GM19455 (cell line): Measurements from ENCODE around the gene PPP4R4.
"Not testable (repeated sequence)": the region's sequence is repeated elsewhere in the genome, so short reads cannot be mapped to it uniquely, and the experiment has no call there.

Experiments used
- ATAC-seq: cut with Tn5 transposase; IDR thresholded peaks from one replicate; pipeline ENCODE4 v1.9.1; 2021; ENCODE audit not compliant: unreplicated experiment

Gene PPP4R4

GRCh38 chr14:94175747-94176146 lies 1.6 kb downstream of the PPP4R4 start:
- ATAC-seq = no peak

DNA sequence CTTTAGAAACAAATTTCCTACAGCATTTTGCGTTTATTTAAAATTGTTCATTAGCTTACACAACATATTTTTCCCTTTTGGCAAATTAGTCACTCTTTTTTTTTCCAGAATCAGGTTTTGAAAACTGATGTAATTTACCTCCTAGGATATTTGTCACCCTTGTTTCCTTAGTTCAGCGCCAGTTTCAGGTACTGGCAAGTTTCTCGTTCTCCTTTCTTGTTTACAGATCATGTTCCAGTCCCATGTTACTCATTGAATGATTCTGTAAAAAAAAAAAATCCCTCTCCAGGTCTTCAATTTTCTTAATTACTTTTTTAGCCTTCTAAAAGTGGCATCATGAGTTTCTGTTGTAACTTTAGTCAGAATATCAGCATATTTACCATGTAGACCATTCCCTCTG lies 2.7 kb downstream of the PPP4R4 start:
- ATAC-seq = no peak

DNA sequence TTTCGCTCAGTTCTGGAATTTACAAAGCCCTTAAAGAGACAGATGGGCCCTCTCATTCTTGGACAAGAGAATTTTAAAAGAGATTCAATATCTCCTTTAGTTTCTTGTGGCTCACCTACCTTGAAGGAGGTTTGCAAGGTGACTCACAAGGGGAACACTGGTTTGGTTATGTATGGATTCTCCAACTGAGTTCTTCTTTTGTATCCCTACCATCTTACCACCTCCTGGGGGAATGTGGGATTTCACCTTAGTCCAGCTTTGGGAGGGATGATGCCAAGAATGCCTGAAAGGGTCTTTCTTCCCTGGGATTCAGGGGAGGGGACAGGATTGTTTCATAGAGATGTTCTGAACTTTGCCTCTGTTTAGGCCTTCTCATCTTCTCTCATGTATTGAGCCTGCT lies 3.7 kb downstream of the PPP4R4 start:
- no peak for ATAC-seq

DNA sequence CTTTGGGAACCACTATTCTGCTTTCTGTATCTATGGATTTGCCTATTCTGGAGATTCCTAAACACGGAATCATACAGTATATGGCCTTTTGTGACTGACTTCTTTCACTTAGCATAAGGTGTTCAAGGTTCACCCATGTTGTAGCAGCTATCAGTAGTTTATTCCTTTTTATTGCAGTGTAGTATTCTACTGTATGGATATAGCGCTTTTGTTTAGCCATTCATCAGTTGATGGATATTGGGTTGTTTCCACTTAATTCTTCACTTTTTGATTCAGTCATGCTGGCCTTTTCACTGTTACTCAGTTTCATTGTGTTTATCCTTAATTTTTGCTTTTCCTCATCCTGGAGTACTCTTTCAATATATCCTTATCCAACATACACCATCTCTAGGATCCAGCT lies 5.1 kb downstream of the PPP4R4 start:
- ATAC-seq = no peak

DNA sequence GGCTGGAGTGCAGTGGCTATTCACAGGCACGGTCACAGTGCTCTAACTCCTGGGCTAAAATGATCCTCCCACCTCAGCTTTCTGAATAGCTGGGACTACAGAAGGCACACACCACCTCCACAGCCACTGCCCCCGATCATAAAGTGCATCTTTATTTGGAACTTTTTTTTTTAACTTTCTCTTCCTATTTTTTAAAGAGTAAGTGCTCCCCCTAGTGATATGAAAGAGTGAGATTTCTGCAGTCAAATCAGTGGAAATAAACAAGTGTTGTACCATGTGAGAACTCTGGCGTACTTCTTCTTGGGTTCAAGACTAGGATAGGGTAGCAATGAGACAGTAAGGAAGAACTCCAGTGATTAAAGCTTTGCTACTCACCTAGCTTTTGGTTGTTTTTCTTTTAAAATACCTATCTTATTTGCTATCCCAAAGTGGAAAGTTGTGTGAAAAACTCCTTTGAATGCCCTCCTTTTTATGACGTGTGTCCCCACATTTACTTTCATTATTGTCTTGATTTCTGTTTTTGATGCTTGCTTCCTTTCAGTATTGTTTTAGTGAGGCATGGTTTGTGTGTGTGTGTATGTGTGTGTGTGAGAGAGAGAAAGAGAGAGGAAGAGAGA lies 6.6 kb downstream of the PPP4R4 start:
- ATAC-seq = peak; percentile 78

DNA sequence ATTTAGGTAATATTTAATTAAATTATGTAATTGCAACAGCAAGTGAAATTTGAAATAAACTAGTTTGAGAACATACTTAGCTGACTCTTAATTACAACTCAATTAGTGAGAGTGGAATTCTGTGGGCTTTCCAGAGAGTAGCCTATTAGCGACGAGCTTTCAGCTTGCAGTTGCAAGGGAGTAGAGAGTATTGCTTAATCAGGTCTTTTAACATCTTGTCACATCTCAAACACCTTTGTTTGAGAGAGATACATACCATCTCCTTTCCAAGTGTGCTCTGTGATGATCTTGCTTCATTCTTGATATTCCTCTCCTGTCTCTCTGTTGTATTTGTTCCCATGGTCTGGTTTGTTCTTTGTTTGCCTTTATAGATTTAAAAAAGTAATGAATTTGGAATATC lies 7.7 kb downstream of the PPP4R4 start:
- no peak for ATAC-seq

DNA sequence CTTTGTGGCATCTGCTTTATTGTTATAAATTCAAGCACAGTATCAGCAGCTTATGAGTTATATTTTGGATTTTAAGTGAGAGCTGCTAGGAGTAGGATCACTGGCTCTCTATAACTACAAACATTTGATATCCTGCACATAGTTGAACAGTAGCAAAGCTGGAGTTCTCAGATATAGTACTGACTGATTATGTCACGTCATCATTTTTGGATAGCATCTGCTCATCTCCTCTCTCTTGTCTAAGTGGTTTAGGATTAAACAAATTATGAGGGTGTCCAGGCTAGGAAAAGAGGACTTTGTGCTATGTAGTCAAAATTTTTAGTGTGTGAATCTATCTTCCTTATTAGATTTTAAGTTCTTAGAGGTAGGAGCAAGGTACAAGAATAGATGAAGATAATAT lies 18.4 kb downstream of the PPP4R4 start:
- ATAC-seq = no peak

- ATAC-seq = no peak
Observed at GRCh38 chr14:94193776-94194175, 19.7 kb downstream of the PPP4R4 start.

- ATAC-seq = no peak
Observed at GRCh38 chr14:94196057-94196456, 21.9 kb downstream of the PPP4R4 start.

- ATAC-seq = no peak
Observed at GRCh38 chr14:94203473-94204210, 29.5 kb downstream of the PPP4R4 start.

DNA sequence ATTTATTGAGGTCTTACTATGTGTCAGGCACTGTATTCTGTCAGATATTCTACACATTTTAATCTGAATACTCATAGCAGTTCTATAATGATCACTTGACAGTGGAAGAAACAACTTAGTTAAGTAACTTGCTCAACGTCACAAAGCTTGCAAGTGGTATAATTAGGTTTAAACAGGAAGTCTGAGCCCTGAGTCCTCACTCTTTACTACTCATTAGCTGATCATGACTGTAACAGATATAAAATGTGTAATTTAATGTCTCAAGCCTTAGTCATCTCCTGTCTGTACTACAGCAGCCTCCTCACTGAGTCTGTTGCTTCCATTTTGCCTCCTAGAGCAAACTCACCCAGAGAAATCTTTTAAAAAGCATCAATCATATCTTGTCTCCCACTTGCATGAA lies 38.9 kb downstream of the PPP4R4 start:
- ATAC-seq = no peak

DNA sequence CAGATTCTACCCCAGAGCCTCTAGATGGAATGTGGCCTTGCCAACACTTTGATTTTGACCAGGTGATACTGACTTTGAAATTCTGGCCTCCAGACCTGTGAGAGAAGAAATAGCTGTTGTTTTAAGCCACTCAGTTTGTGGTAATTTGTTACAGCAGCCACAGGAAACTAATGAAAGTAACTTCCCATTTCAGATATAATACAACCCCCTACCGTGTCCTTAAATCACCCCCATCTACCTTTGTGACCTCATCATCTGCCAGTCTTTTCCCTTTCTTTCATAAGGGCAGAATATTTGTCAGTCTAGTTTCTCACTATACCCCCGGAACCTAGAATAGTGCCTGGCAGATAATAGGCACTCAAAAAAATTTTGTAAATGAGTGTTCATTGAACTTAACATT lies 39.6 kb downstream of the PPP4R4 start:
- no peak for ATAC-seq

GRCh38 chr14:94217116-94217515 lies 43.0 kb downstream of the PPP4R4 start:
- ATAC-seq = no peak

DNA sequence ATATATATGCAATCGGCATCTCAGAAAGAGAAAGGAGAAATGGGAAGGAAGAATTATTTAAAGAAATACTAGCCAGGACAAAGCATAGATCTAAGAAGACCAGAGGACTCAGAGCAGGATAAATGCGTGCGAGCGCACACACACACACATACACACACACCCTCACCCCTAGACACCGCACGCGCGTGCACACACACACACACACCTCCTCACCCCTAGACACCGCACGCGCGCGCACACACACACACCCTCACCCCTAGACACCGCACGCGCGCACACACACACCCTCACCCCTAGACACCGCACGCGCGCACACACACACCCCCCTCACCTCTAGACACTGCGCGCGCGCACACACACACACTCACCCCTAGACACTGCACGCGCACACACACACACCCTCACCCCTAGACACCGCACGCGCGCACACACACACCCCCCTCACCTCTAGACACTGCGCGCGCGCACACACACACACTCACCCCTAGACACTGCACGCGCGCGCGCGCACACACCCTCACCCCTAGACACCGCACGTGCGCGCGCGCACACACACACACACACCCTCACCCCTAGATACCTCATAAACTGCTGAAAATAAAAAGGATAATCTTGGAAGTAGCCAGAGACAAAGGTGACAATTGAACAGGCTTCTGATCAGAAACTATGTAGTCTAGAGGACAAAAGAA lies 44.2 kb downstream of the PPP4R4 start:
- not testable (repeated sequence) for ATAC-seq

DNA sequence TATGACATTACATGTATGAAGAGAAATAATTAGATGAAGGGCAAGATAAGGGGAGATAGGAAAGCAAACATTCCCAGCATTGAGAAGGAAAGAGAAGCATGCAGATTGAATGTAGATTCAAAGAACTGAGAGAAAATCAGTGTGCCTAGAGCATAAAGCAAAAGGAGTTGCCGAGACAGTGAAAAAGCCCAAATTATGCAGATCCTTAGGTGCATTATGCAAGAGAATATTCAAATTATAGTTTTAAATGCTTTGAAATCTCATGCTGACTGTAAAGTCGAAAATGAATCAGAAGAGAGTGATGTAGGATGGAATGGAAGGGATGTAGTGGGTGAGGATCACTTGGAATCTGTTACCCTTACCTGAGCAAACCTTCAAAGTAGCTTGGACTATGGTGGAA lies 49.9 kb downstream of the PPP4R4 start:
- ATAC-seq = no peak

DNA sequence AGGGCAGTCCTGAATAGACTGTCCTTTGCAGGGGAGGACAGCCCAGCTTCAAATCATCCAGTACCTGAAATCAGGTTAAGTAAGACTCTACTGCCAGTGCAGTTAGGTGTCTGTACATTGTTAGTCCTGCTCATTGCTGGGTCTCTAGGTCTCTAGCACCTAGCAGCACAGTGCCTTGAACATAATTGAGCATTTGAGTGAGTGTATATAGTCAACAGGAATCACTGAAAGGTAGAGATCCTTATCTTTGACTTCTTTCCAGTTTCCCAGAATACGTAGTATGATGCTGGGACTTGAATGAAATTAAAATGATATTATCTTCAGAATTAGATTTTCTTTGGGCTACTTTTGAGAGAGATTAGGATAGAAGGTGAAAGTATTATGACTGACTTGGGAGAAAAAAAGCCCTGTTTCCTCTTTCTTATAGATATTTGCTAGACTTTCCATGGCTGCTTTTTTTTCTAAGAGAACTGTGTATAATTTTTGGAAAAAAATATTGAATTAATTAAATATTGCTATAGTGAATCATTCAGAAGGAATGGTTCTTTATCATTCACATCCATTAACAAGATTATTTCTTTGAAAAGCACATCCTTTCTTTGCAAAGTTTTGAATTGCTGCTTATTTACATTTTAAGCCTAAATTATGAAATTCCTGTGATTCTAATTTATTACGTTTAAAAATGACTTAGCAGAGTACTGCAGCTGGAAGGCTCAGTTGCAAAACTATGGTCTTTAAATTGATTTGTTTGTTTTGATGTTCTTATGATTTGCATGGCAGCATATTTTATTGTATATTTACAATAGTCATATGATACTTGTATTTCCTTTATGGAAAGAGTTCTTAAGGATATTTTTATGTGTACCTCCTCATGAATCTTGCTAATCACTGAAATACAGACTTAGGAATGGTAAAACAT lies 51.6 kb downstream of the PPP4R4 start:
- no peak for ATAC-seq

DNA sequence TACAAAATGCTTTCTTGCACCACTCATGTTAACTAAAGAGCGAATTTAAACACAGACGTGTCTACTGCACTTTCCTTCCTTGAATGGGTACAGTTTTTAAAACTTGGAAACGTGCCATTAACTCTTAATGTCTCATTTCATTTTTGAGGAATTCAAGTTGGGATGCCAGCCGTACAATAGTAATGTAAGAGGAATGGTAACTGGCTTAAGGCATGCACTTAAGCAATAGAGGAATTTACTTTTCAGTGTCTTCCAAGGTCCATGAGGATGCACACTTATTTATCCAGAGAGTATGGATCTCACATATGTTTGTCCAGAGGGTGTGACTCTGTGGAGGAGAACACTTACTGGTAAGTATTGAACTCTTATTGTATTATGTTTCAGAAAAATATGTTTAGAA lies 52.9 kb downstream of the PPP4R4 start:
- ATAC-seq = no peak

DNA sequence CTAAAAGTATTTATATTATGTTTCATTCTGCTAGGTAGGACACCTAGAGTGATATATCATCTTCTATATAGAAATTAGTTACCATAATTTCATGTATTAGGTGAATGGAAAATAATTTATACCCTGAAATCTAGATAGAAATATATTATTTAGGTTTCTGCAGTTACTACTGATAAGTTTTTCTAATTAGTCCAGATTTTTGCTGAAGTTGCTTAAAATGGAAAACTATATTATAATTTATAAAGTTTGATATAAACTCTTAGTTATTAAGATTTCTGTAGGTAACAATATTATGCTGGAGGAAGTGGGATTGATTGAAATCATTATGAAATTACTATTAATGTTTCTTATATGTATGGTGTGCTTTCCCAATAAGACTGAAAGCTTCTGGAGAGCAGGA lies 62.9 kb downstream of the PPP4R4 start:
- no peak for ATAC-seq

DNA sequence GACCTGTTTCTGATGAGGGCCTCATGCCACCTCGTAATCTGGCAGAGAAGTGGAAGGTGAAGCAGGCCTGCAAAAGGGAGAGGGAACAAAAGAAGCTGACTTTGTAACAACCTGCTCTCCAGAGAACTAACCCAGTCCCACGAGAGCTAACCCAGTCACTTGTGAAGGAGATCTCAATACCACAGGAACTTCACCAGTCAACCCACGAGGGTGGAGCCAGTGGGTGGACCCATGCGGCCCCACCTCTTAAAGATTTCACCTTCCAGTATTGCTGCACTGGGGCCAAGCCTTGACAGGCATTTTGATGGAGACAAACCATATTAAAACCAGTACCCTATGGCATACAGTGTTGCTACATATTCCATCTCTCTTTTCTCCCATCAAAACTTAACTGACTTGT lies 63.9 kb downstream of the PPP4R4 start:
- no peak for ATAC-seq

- no peak for ATAC-seq
Observed at GRCh38 chr14:94239406-94239805, 65.3 kb downstream of the PPP4R4 start.

GRCh38 chr14:94244182-94244581 lies 70.1 kb downstream of the PPP4R4 start:
- no peak for ATAC-seq
